Caco-2 (cell line): ENCODE measurements around the gene RNU5B-1. TPM values are rescaled to one million over a fixed set of nuclear protein-coding genes. Genes with fewer than 3 reads are reported as not detected.

Experiments used
- BruUV-seq: library from RNA; stranded (reverse); fragments of 400-500 nt; replicated peaks from 2 replicates; lab custom pipeline; 2021; lab: Mats Ljungman, UMichigan
- CTCF ChIA-PET: fragments of 300-600 bp; sonication (Branson Sonifier 250); formaldehyde crosslinking; loops from one replicate; lab custom pipeline; 2022; ENCODE audit warnings: antibody characterized with exemption; lab: Charles Lee
- POLR2A ChIA-PET: fragments of 300-600 bp; sonication (Branson Sonifier 250); formaldehyde crosslinking; loops from one replicate; lab custom pipeline; 2022; ENCODE audit warnings: antibody characterized with exemption; lab: Charles Lee
- DNase-seq, 2 experiments: peaks; one replicate each; pipeline versions ENCODE4 v3.0.0 to v3.0.0-alpha.2; 2020 to 2022
- H3K27me3 ChIP-seq: replicated peaks from 2 replicates; pipeline ENCODE4 v1.6.0; 2011; ENCODE audit warnings: low read length; ENCODE audit not compliant: control insufficient read depth, insufficient read depth
- H3K36me3 ChIP-seq: 2 replicates; pipeline ENCODE4 v1.5.1; 2011; ENCODE audit warnings: low read length; ENCODE audit not compliant: control insufficient read depth, insufficient read depth
- H3K4me1 ChIP-seq: fragments of 250-450 bp; sonication (Bioruptor Pico); 2 replicates; pipeline ENCODE4 v1.5.1; 2020; ENCODE audit warnings: mild to moderate bottlenecking
- H3K4me3 ChIP-seq: 2 replicates; pipeline ENCODE4 v1.5.1; 2011; ENCODE audit warnings: low read depth, mild to moderate bottlenecking, control low read depth, low read length
- H3K9me3 ChIP-seq: fragments of 250-450 bp; sonication (Bioruptor Pico); 2 replicates; pipeline ENCODE4 v1.5.1; 2020; ENCODE audit warnings: mild to moderate bottlenecking, moderate library complexity
- H3K27ac Mint-ChIP-seq: one replicate; pipeline ENCODE4 v1.8.0; 2022; ENCODE audit warnings: mixed read lengths; ENCODE audit not compliant: unreplicated experiment
- H3K27me3 Mint-ChIP-seq: one replicate; pipeline ENCODE4 v1.8.0; 2022; ENCODE audit warnings: mixed read lengths; ENCODE audit not compliant: insufficient read depth, unreplicated experiment
- H3K36me3 Mint-ChIP-seq: one replicate; pipeline ENCODE4 v1.8.0; 2022; ENCODE audit warnings: mild to moderate bottlenecking, mixed read lengths; ENCODE audit not compliant: insufficient read depth, unreplicated experiment
- H3K4me1 Mint-ChIP-seq: one replicate; pipeline ENCODE4 v1.8.0; 2022; ENCODE audit warnings: low read depth, mixed read lengths; ENCODE audit not compliant: unreplicated experiment
- H3K4me3 Mint-ChIP-seq: one replicate; pipeline ENCODE4 v1.8.0; 2022; ENCODE audit warnings: mild to moderate bottlenecking, moderate library complexity, mixed read lengths; ENCODE audit not compliant: unreplicated experiment
- H3K9me3 Mint-ChIP-seq: one replicate; pipeline ENCODE4 v1.8.0; 2022; ENCODE audit warnings: mixed read lengths; ENCODE audit not compliant: unreplicated experiment
- CTCF ChIP-seq, 2 experiments: fragments of 200-600 bp in 1 of 2; IDR thresholded peaks; 1 replicate in 1 of 2; 2 replicates in 1 of 2; pipeline versions ENCODE4 v1.5.1 to v1.8.0; 2011 to 2022; ENCODE audit warnings: antibody characterized with exemption in 1 of 2, control low read depth in 1 of 2, inconsistent platforms in 1 of 2, low read depth in 1 of 2, low read length in 1 of 2, mild to moderate bottlenecking in 1 of 2, moderate library complexity in 1 of 2; ENCODE audit not compliant: insufficient read depth in 1 of 2, severe bottlenecking in 1 of 2, unreplicated experiment in 1 of 2
- intact Hi-C: fragments of 100-400 bp; cut with micrococcal nuclease; formaldehyde crosslinking; loops from one replicate; pipeline ENCODE4 v1.10.0; 2022; ENCODE audit not compliant: unreplicated experiment
- total RNA-seq: library from RNA; stranded (reverse); gene quantifications from 2 replicates; pipeline ENCODE4 v1.2.3, GENCODE V29; 2022

Gene RNU5B-1
- total RNA-seq, 1 experiment from 2014 or later, result not detected

GRCh38 chr15:65330934-65331645, 26.6 kb downstream of the RNU5B-1 start:
- no peaks in the 10 kb centered on the region for H3K9me3 Mint-ChIP-seq
- peaks cover 34% of the 10 kb centered on the region for H3K36me3 Mint-ChIP-seq
- H3K4me3 Mint-ChIP-seq, result no peak overlapping the region
- Histone ChIP-seq H3K27me3 (no peaks in the 10 kb centered on the region), H3K9me3 (no peaks in the 10 kb centered on the region), H3K36me3 (peaks cover 1% of the 10 kb centered on the region; the same call in 1 of the 2 replicates), H3K4me3 (no peak overlapping the region), H3K4me1 (no peaks in the 10 kb centered on the region)
- BruUV-seq, result no TSS peak
- H3K27me3 Mint-ChIP-seq, result no peaks in the 10 kb centered on the region
- CTCF ChIA-PET, result no interaction called here
- TF ChIP-seq CTCF (IDR thresholded peaks at IDR 0.05; ENCODE audit: insufficient read depth in 1 of 2, low read depth in 1 of 2, low read length in 1 of 2, severe bottlenecking in 1 of 2, unreplicated experiment in 1 of 2), result no peak
- no peak overlapping the region for H3K27ac Mint-ChIP-seq
- no peak for DNase-seq
- intact Hi-C loops, result no loop called here
- no peaks in the 10 kb centered on the region for H3K4me1 Mint-ChIP-seq
- POLR2A ChIA-PET, result no interaction called here

- CTCF ChIA-PET, result interaction anchor here (0.6 kb wide), 1 partner anchor 153 kb away, joined by 7 read pairs; no protein-coding TSS in a partner anchor
- H3K27me3 ChIP-seq, result no peaks in the 10 kb centered on the region
Measured at GRCh38 chr15:65331811-65332210, 27.3 kb downstream of the RNU5B-1 start.

More at GRCh38 chr15:65331811-65332210, 27.3 kb downstream of the RNU5B-1 start:
- Mint-ChIP-seq H3K9me3 (no peaks in the 10 kb centered on the region), H3K4me3 (no peak overlapping the region), H3K27me3 (no peaks in the 10 kb centered on the region), H3K27ac (no peak overlapping the region), H3K36me3 (peaks cover 32% of the 10 kb centered on the region), H3K4me1 (no peaks in the 10 kb centered on the region)
- intact Hi-C loops, result no loop called here
- Histone ChIP-seq H3K4me3 (no peak overlapping the region), H3K4me1 (no peaks in the 10 kb centered on the region), H3K36me3 (peaks cover 1% of the 10 kb centered on the region; the same call in 1 of the 2 replicates), H3K9me3 (no peaks in the 10 kb centered on the region)
- TF ChIP-seq CTCF (IDR thresholded peaks at IDR 0.05; ENCODE audit: insufficient read depth in 1 of 2, low read depth in 1 of 2, low read length in 1 of 2, severe bottlenecking in 1 of 2, unreplicated experiment in 1 of 2), result no peak
- POLR2A ChIA-PET, result no interaction called here
- BruUV-seq, result no TSS peak
- DNase-seq, result no peak
